Medulla oblongata (tissue), 1 donor: ENCODE data around the gene CNOT11.
"Not testable (repeated sequence)": the region's sequence is repeated elsewhere in the genome, so short reads cannot be mapped to it uniquely, and the experiment has no call there.

ENCODE experiments used
- DNase-seq: peaks from one replicate; pipeline ENCODE4 v3.0.0-alpha.2; 2015; ENCODE audit errors: extremely low spot score

The CNOT11 gene

DNA sequence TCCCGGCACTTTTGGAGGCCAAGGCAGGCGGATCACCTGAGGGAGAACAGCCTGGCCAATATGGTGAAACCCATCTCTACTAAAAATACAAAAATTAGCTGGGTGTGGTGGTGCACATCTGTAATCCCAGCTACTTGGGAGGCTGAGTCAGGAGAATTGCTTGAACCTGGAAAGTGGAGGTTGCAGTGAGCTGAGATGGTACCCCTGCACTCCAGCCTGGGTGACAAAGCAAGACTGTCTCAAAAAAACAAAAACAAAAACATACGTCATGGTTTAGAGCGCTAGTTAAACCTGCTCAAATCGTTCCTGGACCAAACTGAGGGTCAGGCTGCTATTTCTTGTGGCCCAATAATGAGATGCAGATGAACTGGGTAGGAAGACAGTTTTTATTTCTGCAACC, 7.2 kb upstream of the CNOT11 start:
- DNase-seq, result not testable (repeated sequence)

DNA sequence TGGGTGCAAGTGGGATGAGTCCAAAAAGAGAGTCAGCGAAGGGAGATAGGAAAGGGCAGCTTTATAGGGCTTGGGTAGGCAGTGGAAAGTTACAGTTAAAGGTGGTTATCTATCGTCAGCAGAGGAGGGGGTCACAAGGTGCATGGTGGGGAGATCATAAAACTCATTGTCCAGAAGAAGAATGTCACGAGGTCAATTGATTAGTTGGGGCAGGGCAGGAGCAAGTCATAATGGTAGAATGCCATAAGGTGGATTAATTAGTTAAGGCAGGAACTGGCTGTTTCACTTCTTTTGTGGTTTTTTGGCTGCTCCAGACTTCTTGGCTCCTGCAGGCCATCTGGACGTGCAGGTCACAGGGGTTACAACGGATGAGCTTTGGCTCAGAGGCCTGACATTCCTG, 3.9 kb upstream of the CNOT11 start:
- not testable (repeated sequence) for DNase-seq

- no peak for DNase-seq
Measured at GRCh38 chr2:101249826-101250225, 2.9 kb upstream of the CNOT11 start.

DNA sequence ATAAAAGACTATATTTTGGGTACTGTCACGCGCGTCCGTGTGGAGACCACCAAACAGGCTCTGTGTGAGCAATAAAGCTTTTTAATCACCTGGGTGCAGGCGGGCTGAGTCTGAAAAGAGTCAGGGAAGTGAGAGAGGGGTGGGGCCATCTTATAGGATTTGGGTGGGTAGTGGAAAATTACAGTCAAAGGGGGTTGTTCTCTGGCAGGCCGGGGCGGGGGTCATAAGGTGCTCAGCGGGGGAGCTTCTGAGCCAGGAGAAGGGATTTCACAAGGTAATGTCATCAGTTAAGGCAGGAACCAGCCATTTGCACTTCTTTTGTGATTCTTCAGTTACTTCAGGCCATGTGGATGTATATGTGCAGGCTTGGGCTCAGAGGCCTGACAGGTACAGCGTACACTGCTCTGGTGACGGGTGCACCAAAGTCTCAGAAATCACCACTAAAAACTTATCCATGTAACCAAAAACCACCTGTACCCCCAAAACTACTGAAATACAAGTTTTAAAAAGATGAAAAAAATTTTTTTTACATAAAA, 1.4 kb upstream of the CNOT11 start:
- not testable (repeated sequence) for DNase-seq

- DNase-seq, result no peak
Measured at GRCh38 chr2:101251844-101252407, 760 bp upstream of the CNOT11 start.

DNA sequence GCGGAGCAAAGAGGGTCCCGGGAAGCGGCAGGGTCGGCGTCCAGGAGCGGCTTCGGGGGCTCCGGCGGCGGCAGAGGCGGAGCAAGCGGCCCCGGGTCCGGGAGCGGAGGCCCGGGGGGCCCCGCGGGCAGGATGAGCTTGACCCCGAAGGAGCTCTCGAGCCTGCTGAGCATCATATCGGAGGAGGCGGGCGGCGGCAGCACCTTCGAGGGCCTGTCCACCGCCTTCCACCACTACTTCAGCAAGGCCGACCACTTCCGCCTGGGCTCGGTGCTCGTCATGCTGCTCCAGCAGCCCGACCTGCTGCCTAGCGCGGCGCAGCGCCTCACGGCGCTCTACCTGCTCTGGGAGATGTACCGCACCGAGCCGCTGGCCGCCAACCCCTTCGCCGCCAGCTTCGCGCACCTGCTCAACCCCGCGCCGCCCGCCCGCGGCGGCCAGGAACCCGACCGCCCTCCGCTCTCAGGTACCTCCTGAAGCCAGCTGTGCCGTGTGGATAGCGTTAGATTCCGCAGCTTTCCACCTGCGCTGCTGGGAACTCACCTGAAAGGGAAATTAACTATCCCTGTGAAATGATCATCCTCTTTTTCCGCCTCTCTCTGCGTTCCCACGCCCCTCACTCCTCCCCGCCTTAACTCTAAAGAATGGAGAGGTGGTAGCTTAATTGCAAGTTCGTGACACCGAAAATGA, 472 bp downstream of the CNOT11 start:
- DNase-seq, result no peak

DNA sequence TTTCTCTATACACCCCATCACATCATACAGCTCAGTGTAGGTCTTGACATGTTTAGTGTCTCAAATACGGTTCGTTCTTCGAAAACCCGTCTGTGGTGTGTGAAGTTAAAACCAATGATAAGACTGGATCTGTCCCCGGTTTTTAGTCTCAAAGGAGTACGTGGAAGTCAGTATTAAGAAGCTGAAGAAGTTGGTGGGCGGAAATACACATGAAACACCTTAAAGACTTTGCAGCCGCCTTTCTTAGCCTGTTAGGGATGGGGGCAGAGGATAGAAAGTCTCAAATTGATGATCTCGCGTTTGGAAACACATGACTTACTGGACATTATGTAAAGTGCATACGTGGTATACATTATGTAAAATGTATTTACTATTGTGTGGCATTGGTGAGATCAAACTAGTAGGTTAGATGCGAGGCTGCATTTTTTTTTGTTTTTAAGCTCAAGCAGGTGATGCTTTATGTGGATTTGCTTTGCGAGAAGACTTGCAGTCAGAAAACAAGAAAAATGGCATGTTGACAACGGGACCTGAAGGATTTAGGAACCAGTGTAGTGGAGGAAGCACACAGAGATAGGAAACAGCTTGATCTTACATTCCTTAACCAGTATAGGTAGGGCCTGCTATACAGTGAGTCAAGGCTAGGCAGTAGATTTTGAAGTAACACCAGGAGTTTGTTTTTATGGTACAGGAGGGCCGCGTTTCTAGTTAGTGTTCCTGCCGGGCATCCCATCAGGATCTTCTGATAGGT, 1.2 kb downstream of the CNOT11 start:
- DNase-seq, result no peak

DNA sequence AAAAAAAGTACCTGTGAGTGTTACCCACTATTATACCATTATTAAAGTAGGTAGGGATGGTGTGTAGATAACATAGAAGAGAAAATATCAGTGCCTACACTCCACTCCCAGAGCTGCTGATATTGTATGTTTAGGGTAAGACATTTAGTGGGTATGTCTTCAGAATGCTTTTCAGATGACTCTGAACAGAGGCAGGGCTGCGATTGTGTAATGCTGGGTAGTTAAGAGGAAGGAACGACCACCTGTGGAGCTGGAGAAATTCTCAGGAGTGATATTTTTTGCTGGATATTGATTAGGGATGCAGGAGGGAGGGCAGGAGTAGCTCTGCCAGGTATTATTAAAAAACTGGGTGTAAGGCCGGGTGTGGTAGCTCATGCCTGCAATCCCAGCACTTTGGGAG, 2.8 kb downstream of the CNOT11 start:
- no peak for DNase-seq

DNA sequence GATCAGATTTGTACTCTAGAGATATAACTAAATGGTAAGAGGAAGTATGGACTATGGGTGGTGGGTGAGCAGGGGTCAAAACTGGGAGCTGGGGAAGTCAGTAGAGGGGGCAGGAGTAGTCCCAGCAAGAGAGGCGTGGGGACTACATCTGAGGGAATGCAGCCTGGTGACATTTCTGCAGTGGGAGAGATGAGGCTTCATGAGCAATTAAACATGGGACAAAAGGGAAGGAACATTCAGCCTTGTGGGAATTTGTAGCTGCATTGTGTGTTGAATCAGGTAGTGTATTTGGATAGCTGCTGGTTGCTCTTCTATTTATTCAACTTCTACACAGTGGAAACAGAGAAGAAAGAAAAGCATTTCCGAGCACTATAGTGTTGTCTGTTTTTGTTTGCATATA, 3.6 kb downstream of the CNOT11 start:
- no peak for DNase-seq

DNA sequence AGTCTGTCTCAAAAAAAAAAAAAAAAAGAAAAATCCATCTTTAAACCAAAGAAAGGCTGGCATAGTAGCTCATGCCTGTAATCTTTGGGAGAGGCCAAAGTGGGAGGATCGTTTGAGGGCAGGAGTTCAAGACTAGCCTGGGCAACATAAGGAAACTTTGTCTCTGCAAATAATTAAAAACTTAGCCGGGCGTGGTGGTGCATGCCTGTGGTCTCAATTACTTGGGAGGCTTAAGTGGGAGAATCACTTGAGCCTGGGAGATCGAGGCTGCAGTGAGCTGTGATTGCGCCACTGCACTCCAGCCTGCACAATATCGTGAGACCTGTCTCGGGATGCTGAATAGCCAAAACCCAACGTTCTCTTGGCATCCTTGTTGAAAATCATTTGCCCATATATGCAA, 6.1 kb downstream of the CNOT11 start:
- DNase-seq, result no peak

- no peak for DNase-seq
Measured at GRCh38 chr2:101262142-101262541, 9.5 kb downstream of the CNOT11 start.

DNA sequence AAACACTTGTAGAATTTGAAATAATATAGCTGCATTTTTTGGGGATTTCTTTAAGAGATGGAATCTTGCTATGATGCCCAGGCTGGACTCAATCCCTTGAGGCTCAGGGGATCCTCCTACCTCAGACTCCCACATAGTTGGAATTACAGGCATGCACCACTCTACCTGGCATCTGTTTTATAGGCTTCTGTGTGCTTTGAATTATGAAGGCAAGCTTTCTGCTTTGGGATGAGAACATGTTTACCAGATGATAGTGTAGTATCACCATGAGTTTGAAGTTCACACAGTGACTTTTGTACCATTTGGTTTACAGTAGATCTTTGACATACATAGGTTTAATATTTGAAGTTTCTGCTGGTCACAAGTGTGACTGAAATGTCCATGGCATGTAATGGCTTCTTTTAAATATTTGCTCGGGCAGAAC, 10.7 kb downstream of the CNOT11 start:
- DNase-seq, result no peak

GRCh38 chr2:101264360-101264939, 11.8 kb downstream of the CNOT11 start:
- no peak for DNase-seq

DNA sequence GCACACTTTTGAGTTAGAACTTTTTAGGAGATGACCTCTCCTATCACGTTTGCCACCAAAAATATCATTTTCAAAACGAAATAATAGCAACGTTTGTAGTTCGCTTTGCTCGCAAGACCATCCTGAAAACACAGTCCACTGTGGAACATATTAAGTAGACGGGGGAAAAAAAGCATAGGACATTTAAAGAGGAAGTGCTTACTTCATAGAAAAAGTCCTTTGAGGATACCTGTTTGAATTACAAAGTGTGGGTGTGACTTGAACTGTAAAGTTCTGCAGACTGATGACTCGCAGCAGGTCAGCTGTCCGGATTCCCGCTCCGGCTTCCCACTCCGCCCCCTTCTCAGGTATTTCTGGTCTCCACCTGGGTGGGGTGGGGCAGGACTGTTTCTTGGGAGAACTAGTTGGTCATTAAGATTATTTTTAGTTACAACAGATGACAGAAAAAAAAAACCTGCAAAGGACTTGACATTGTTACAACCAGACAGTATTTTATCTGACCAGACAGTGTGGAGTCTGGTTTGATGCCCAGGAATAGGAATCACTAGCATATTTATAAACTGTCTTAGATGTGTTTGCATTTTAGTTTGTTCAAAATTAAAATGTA, 13.3 kb downstream of the CNOT11 start:
- no peak for DNase-seq

GRCh38 chr2:101267671-101268656, 15.3 kb downstream of the CNOT11 start:
- no peak for DNase-seq

DNA sequence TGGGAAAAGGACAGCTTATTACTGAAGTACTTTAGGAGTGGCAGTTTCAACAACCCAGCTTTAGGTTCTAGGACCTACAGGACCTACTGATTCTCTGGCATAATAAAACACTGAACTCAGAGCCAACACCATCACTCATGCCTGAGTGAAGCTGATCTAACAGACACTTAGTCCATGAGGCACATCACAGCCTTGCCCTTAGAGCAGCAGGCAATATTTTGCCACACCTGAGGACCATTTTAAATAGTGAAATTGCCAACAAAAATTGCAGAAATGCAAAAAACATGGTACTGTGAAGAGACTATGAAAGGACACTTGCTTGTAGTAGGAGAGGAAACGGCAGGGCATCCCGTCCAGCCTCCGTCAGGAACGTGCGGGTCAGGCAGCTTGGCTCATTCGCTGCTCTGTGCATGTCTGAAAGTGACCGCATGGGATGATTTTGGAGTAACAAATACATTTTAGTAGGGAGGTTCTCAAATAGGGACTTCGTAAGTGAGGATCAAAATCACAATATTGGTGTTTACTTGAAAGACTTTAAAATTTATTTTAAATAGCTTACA, 18.1 kb downstream of the CNOT11 start:
- DNase-seq, result no peak

- no peak for DNase-seq
Measured at GRCh38 chr2:101272045-101272784, 19.5 kb downstream of the CNOT11 start.

GRCh38 chr2:101273056-101273455, 20.4 kb downstream of the CNOT11 start:
- DNase-seq, result no peak

DNA sequence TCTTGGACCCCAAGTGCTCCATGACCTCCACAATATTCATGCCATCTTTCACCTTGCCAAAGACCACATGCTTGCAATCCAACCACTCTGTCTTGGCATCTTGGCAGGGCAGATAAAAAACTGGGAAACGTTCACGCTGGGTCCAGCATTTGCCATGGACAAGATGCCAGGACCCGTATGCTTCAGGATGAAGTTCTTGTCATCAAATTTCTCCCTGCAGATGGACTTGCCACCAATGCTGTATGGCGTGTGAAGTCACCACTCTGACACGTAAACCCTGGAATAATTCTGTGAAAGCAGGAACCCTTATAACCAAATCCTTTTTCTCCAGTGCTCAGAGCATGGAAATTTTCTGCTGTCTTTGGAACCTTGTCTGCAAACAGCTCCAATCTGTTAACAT, 21.5 kb downstream of the CNOT11 start:
- no peak for DNase-seq

- DNase-seq, result peak; percentile 55
Measured at GRCh38 chr2:101277111-101277510, 24.4 kb downstream of the CNOT11 start.
